Esophagus muscularis mucosa (tissue), 4 donors: ENCODE measurements around the gene CD22. TPM values are rescaled to one million over a fixed set of nuclear protein-coding genes. Genes with fewer than 3 reads are reported as not detected.

Source experiments
- DNase-seq: peaks from one replicate; pipeline ENCODE4 v3.0.0-alpha.2; 2017; ENCODE audit errors: extremely low spot score
- H3K27ac ChIP-seq, 4 donors: fragments of 200-600 bp; sonication (generic); replicated peaks in 1 of 4; 1 replicate in 3 of 4; 2 replicates in 1 of 4; pipeline ENCODE4 v1.5.1; 2016 to 2019; ENCODE audit warnings: mild to moderate bottlenecking in 1 of 4
- H3K27me3 ChIP-seq, 4 donors: fragments of 200-600 bp; sonication (generic); one replicate each; pipeline versions ENCODE4 v1.5.1 to v1.6.0; 2016 to 2019
- H3K36me3 ChIP-seq, 4 donors: fragments of 200-600 bp; sonication (generic); one replicate each; pipeline ENCODE4 v1.5.1; 2016 to 2019
- H3K4me1 ChIP-seq, 4 donors: fragments of 200-600 bp; sonication (generic); one replicate each; pipeline ENCODE4 v1.5.1; 2016 to 2019
- H3K4me3 ChIP-seq, 4 donors: fragments of 200-600 bp; sonication (generic); 1 replicate in 2 of 4; 2 replicates in 2 of 4; pipeline ENCODE4 v1.5.1; 2016 to 2019; ENCODE audit warnings: mild to moderate bottlenecking in 4 of 4, moderate library complexity in 1 of 4
- H3K9me3 ChIP-seq, 4 donors: fragments of 200-600 bp; sonication (generic); 1 replicate in 3 of 4; 2 replicates in 1 of 4; pipeline ENCODE4 v1.5.1; 2016 to 2019
- EP300 ChIP-seq: sonication (generic); formaldehyde crosslinking; IDR thresholded peaks from one replicate; pipeline ENCODE4 v1.6.1; 2017; ENCODE audit warnings: antibody characterized with exemption
- POLR2A ChIP-seq: fragments of 450-650 bp; IDR thresholded peaks from one replicate; pipeline ENCODE4 v1.6.1; 2017; ENCODE audit warnings: antibody characterized with exemption, moderate library complexity, mild to moderate bottlenecking, low read depth
- POLR2AphosphoS5 ChIP-seq, 2 donors: sonication (generic); formaldehyde crosslinking; IDR thresholded peaks; one replicate each; pipeline ENCODE4 v1.6.1; 2017; ENCODE audit warnings: antibody characterized with exemption in 2 of 2
- WGBS: methylation state at CpG from one replicate; pipeline ENCODE4 v1.1.5; 2018; 5-methylcytosine and 5-hydroxymethylcytosine counted together
- intact Hi-C: fragments of 100-400 bp; cut with DNase I; formaldehyde crosslinking; loops from one replicate; pipeline ENCODE4 v1.15.1; 2023
- total RNA-seq, 4 donors: library from RNA; depleted of rRNA; stranded (reverse); fragments of >200 nt; gene quantifications; one replicate each; pipeline versions ENCODE4 v1.1.0 to v1.2.1, GENCODE V29; 2016
- TF ChIP-seq, protein P1 (sequence below), 3 experiments: fragments of 200-600 bp in 2 of 3; fragments of 450-650 bp in 1 of 3; sonication (generic) in 2 of 3; IDR thresholded peaks; one replicate each; pipeline ENCODE4 v1.5.1; 2017 to 2019; ENCODE audit warnings: antibody characterized with exemption in 3 of 3, mild to moderate bottlenecking in 2 of 3, moderate library complexity in 1 of 3

The CD22 gene
- total RNA-seq, 4 donors from 2014 or later, result 2.3 to 12.5 (median 3.7) TPM

DNA sequence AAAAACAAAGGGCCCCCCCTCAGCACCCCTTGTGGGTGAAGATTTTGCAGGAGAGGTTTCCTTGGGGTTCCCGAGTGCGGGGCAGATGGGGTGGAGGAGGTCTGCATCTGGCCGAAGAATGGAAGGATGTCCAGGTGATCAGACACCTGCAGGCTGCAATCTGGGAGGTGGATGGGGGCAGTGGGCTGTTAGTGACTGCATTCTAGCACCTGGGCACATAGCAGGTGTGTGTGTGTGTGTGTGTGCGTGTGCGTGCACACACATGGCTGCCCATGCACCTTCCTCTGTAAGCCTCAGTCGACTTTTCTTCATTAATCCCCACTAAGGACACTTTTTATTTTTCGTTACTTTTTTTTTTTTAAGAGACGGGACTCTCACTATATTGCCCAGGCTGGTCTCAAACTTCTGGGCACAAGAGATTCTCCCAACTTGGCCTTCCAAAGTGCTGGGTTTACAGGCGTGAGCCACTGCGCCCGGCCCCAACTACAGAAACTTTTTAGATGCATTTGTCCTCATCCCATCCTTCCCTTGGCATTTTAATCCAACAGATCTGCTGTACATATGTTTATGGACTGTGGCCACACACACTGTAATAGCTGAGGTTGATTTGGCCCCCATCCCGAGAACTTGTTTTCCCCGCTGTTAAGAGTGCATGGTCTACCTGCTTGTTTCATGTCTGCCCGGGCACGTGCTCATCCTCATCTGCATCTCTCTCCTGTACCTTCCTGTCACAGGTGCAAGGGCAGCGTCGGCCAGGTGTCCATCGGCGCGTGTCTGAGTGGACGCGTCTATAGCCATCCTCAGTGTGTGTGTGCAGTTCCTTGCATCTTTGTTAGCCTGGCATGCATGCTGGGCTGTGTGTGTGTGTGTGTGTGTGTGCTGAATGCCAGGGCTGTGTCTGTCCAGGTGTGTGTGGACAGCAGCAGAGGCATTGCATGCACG lies 36.3 kb upstream of the CD22 start:
- no peak for DNase-seq
- Histone ChIP-seq H3K27ac (no peak overlapping the region), H3K36me3 (no peaks in the 10 kb centered on the region), H3K4me3 (no peak overlapping the region), H3K27me3 (peaks cover 0 to 78% (median 0%) of the 10 kb centered on the region in 4 donors), H3K9me3 (no peaks in the 10 kb centered on the region), H3K4me1 (no peaks in the 10 kb centered on the region)
- TF ChIP-seq, protein P1, sequence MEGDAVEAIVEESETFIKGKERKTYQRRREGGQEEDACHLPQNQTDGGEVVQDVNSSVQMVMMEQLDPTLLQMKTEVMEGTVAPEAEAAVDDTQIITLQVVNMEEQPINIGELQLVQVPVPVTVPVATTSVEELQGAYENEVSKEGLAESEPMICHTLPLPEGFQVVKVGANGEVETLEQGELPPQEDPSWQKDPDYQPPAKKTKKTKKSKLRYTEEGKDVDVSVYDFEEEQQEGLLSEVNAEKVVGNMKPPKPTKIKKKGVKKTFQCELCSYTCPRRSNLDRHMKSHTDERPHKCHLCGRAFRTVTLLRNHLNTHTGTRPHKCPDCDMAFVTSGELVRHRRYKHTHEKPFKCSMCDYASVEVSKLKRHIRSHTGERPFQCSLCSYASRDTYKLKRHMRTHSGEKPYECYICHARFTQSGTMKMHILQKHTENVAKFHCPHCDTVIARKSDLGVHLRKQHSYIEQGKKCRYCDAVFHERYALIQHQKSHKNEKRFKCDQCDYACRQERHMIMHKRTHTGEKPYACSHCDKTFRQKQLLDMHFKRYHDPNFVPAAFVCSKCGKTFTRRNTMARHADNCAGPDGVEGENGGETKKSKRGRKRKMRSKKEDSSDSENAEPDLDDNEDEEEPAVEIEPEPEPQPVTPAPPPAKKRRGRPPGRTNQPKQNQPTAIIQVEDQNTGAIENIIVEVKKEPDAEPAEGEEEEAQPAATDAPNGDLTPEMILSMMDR (IDR thresholded peaks at IDR 0.05), result no peak
- no peak for TF ChIP-seq POLR2A
- no peak for TF ChIP-seq POLR2AphosphoS5 (IDR thresholded peaks at IDR 0.05)
- TF ChIP-seq EP300, result no peak
- intact Hi-C loops, result no loop called here
- WGBS, result 76% methylated on average over 23 of the region's 23 CpGs

DNA sequence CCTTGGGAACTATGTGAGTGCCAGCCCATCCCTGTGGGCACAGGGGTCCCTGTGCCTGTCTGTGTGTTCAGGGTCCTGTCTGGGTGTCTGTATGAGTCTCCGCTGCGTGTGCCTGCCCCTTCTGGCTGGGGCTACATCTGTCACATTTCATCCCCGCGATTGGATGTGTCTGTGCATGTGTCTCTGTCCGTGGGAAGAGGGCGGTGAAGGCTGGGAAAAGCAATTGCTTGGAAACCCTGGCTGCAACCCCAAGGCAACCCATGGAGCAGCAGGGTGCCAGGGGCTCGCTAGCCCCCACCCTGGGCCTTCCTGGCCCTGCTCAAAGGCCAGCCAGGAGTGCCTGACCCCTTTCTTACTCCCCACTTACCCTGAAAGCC lies 35.6 kb upstream of the CD22 start:
- Histone ChIP-seq H3K9me3 (no peaks in the 10 kb centered on the region), H3K4me3 (no peak overlapping the region), H3K27ac (no peak overlapping the region), H3K27me3 (peaks cover 0 to 82% (median 0%) of the 10 kb centered on the region in 4 donors), H3K36me3 (no peaks in the 10 kb centered on the region), H3K4me1 (no peaks in the 10 kb centered on the region)
- DNase-seq, result no peak
- WGBS, result 31% methylated on average over 7 of the region's 7 CpGs
- intact Hi-C loops, result no loop called here
- TF ChIP-seq, protein P1 (IDR thresholded peaks at IDR 0.05), result no peak
- TF ChIP-seq POLR2A (no peak), POLR2AphosphoS5 (IDR thresholded peaks at IDR 0.05) (no peak), EP300 (no peak)

DNA sequence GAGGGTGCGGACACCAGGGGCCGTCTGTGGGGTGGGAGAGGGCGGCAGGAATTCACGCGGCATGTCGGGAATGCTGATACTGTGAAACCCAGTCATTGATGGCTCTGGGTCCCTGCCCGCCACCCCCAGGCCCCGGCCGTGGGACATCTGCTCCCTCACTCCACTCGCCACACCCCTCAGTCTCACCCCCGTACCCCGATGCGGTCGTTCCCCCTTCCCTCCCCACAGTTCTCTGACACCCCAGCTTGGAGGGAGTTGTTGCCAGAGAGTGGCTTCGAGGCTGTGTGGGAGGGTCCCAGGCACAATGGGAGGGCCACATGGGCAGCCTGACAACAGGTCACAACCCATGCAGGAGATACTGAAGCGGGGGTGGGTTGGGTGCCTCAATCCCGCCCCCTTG lies 35.2 kb upstream of the CD22 start:
- Histone ChIP-seq H3K9me3 (no peaks in the 10 kb centered on the region), H3K27me3 (peaks cover 0 to 82% (median 0%) of the 10 kb centered on the region in 4 donors), H3K27ac (no peak overlapping the region), H3K36me3 (no peaks in the 10 kb centered on the region), H3K4me1 (no peaks in the 10 kb centered on the region), H3K4me3 (no peak overlapping the region)
- intact Hi-C loops, result no loop called here
- DNase-seq, result no peak
- TF ChIP-seq, protein P1 (IDR thresholded peaks at IDR 0.05), result no peak
- WGBS, result 68% methylated on average over 14 of the region's 17 CpGs

DNA sequence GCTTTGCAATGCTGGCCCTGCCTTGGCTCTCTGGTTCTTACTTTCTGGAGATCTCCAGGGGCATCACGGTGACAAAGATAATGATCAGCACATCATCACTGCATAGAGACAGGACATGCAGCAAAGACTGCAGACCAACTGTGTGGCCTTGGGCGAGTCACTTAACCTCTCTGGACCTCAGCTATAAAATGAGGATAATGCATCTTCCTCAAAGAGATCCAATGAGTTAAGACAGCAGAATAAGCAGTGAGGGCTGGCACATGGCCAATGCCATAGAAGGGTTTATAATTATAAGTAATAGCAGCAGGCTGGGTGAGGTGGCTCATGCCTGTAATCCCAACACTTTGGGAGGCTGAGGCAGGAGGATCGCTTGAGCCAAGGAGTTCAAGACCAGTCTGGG lies 34.7 kb upstream of the CD22 start:
- Histone ChIP-seq H3K27ac (no peak overlapping the region), H3K27me3 (peaks cover 0 to 83% (median 2%) of the 10 kb centered on the region in 4 donors), H3K9me3 (no peaks in the 10 kb centered on the region), H3K4me1 (no peaks in the 10 kb centered on the region), H3K36me3 (no peaks in the 10 kb centered on the region), H3K4me3 (no peak overlapping the region)
- intact Hi-C loops, result no loop called here
- no peak for DNase-seq
- WGBS, result 65% methylated on average over 3 of the region's 3 CpGs
- TF ChIP-seq POLR2AphosphoS5 (IDR thresholded peaks at IDR 0.05), result no peak
- TF ChIP-seq EP300, result no peak
- TF ChIP-seq POLR2A, result no peak
- TF ChIP-seq, protein P1 (IDR thresholded peaks at IDR 0.05), result no peak
